NCI-H2196 (cell line): Measurements from ENCODE around the gene PXK.
A peak's percentile ranks its signal among the peaks of the same experiment; 100 is the strongest.
"Not testable (repeated sequence)": the region's sequence is repeated elsewhere in the genome, so short reads cannot be mapped to it uniquely, and the experiment has no call there.

Experiments
- DNase-seq: peaks from one replicate; lab custom pipeline; 2025; ENCODE audit not compliant: unreplicated experiment; lab: John Stamatoyannopoulos, UW

The PXK gene

DNA sequence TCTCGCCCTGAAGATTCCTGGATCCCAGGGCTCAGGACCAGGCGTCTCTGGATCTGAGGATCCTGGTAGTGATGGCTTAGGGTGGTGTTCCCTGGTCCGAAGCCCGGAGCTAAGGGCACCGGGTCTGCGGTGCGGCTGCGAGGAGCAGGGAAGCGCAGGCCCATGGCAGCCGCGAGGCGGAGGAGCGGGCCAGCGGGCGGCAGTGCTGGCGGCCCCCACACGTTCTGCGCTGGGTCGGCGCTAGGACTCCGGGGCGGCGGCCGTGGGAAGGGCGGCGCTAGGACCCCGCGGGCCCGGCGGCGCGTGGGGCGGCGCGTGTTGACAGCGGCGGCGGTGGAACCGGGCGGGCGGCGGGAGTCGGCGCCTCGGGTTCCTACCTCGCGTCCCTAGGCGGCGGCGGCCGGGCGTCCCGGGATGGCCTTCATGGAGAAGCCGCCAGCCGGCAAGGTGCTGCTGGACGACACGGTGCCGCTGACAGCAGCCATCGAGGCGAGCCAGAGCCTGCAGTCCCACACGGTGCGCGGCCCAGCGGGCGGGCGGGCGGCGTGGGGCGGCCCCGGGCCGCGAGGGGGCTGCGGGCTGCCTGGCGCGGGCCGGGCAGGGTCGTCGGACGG lies at the start of gene PXK:
Gene PXK (plus strand): TSS at position 318 of the 614 bp plus-strand sequence. CDS start 97 bp downstream, at position 415.
- peak; percentile 39 for DNase-seq

GRCh38 chr3:58285334-58285733 lies 47.4 kb upstream of the PXK start:
- no peak for DNase-seq

GRCh38 chr3:58287354-58287753 lies 45.3 kb upstream of the PXK start:
- no peak for DNase-seq

GRCh38 chr3:58288011-58288728 lies 44.5 kb upstream of the PXK start:
- DNase-seq, result no peak

DNA sequence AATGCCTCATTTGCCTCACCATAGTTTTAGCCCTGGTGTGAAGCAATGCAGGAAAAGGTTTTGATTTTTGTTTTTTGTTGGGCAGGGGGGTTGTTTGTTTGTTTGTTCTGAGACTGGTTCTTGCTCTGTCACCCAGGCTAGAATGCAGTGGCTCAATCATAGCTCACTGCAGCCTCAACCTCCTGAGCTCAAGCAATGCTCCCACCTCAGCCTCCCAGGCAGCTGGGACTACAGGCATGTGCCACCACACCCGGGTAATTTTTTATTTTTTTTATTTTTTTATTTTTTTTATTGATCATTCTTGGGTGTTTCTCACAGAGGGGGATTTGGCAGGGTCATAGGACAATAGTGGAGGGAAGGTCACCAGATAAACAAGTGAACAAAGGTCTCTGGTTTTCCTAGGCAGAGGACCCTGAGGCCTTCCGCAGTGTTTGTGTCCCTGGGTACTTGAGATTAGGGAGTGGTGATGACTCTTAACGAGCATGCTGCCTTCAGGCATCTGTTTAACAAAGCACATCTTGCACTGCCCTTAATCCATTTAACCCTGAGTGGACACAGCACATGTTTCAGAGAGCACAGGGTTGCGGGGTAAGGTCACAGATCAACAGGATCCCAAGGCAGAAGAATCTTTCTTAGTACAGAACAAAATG lies 43.6 kb upstream of the PXK start:
- DNase-seq, result not testable (repeated sequence)

DNA sequence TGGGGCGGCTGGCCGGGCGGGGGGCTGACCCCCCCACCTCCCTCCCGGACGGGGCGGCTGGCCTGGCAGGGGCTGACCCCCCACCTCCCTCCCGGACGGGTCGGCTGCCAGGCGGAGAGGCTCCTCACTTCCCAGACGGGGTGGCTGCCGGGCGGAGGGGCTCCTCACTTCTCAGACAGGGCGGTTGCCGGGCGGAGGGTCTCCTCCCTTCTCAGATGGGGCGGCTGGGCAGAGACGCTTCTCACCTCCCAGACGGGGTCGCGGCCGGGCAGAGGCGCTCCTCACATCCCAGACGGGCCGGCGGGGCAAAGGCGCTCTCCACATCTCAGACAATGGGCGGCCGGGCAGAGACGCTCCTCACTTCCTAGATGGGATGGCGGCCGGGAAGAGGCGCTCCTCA lies 42.2 kb upstream of the PXK start:
- DNase-seq, result not testable (repeated sequence)

DNA sequence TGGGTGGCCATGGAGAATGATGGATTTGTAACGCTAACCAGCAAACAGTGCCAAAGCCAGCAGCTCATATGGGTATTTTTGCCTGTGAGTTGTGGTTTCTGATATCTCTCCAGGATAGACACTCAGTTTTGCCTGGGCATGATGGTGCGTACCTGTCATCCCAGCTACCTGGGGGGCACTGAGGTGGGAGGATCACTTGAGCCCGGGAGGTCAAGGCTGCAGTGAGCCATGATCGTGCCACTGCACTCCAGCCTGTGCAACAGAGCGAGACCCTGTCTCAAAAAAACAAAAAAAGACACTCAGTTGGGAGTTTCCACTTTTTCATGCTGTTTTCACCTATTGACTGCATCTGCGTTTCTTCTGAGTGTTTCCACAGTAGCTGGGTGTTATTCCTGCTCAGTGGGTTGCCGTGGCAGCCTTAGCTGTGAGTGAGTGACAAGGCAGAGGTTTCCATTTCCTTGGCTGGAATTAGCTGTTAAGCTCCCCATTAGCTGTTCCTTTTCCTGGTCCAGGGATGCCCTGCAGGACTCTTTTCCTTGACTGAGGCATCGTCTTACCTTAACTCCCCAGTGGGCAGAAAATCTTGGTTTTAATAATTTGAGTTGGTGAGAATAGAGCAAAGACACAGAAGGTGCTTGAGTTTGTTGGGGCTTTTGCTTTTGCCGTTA lies 40.9 kb upstream of the PXK start:
- DNase-seq, result no peak

GRCh38 chr3:58292866-58293265 lies 39.8 kb upstream of the PXK start:
- DNase-seq, result no peak

GRCh38 chr3:58293516-58293915 lies 39.2 kb upstream of the PXK start:
- DNase-seq, result no peak

DNA sequence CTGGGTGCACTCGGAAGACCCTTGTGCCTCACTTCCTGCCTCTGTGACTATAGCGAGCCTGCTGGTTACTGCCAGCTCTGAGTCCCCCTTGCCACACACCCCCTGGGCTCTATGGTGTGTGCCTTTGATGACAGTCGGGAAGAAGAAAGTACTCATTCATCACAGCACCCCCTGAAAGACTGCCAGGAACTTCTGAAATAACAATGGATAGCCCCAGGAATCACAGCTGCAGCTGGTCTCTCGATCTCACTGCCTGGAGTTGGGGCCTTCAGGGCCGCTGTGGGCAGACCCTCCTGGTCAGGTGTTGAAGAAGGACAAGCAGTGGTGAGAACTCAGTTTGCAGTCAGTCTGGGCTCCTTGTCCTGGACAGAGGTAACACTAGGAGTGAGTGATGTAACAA lies 36.4 kb upstream of the PXK start:
- no peak for DNase-seq

GRCh38 chr3:58296843-58297242 lies 35.8 kb upstream of the PXK start:
- DNase-seq, result no peak

DNA sequence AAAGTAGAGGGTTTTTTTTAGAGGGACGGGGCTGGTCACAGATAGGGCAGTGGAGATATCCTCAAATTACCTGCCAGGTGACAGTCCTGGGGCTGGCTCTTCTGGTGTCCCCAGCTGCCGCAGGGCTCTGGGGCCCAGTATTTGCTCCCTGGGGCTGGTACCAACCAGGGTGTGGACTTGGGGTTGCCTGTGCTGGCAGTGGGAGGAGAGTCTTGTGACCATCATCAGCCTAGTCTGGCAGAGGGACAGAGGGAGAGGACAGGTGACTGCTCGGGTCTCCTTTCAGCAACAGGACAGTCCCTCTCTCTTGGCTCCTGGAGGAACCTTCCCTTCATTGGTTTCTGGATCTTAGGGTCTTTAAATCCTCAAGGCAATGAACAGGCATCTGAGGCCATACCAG lies 34.5 kb upstream of the PXK start:
- DNase-seq, result no peak

DNA sequence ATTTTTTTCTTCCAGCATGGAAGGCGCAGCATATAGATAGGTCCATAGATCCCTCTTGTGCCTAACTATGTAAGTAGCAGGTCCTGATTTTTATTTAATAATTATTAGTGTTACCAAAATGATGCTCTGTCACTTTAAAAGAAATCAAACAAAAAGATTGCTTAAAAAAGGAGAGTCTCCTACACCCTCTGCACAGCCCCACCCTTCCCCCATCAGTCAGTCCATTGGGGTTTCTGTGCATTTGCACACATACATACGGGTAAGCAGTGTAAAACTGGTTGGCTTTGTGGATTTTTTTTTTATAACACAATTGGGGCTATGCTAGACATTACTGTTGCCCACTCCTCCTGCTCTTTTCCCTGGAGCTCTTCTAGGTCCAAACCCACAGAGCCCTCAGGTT lies 33.6 kb upstream of the PXK start:
- no peak for DNase-seq

DNA sequence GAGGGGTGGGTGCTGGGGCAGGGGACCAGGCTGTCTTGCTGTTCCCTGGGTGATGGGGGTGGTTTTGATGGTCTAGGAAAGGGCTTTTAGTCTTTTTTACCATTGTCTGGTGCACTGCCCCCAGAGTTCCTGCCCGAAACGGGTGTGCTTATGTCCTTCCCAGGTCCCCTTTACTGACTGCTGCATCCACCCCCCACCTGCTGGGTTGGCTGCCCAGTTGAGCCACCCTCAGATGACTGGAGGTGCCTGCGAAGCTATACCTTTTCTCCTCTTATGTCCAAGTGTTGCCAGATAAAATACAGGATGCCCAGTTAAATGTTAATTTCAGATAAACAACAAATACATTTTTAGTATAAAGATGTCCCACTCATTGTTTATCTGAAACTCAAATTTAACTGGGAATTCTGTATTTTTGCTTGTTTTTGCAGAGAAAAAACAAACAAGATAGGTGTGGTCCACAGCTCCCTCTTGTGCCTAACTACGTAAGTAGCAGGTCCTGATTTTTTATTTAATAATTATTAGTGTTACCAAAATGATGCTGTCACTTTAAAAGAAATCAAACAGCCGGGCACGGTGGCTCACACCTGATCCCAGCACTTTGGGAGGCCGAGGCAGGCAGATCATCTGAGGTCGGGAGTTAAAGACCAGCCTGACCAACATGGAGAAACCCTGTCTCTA lies 32.7 kb upstream of the PXK start:
- no peak for DNase-seq

- DNase-seq, result peak; percentile 88
Observed at GRCh38 chr3:58305882-58306711, 26.6 kb upstream of the PXK start, which contains the start of the genes HTD2 and RPP14. HTD2 (plus strand) TSS chr3:58306520; CDS start chr3:58317614, 11,094 bp downstream. RPP14 (plus strand) TSS chr3:58306245; CDS start chr3:58310330, 4,085 bp downstream.

DNA sequence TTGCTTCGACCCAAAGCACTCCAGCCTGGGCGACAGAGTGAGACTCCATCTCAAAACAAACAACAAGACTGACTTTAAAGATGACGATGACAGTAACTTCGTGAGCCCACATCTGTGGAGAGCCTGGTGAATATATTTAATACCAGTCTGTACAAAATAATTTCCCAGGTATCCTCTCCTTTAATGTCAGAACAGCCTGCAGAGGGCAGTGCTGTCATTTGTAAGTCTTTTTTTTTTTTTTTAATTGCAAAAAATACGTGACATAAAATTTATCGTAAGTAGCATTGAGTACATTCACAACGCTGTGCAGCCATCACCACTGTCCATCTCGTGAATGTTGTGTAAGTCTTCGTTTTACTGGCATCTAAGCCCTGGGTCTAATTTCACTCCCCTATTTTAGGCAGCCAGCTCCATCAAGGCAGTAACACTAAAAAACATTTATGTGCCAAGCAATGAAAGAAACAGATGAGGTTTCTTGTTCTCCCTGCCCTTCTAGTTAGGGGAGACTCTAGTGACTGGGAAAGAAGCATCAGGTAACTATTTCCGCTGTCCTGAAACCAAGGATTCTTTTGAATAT lies 25.0 kb upstream of the PXK start:
- DNase-seq, result peak; percentile 5

DNA sequence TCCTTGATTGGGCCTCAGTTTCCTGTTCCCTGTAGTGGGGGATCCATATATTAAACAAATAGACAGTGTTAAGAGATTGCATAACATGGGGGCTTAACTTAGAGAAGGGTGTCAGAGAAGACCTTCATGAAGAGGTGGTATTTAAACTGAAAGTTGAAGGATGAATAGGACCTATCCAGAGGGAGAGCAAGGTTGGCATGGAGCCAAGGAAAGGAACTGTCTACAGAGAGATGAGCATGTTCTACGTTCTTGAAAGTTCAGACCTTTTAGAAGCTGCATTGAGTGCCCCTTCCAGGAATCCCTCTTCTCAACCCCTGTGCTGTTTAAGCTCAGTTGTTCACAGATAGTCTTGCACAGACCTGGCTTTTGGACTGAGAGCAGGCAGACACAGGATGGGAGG lies 24.0 kb upstream of the PXK start:
- DNase-seq, result peak; percentile 4

GRCh38 chr3:58317811-58318210 lies 14.9 kb upstream of the PXK start:
- DNase-seq, result no peak

- DNase-seq, result no peak
Observed at GRCh38 chr3:58321791-58322190, 10.9 kb upstream of the PXK start.

GRCh38 chr3:58322793-58323192 lies 9.9 kb upstream of the PXK start:
- no peak for DNase-seq
